ENCODE data around the gene KRTAP1-5.
"Not testable (repeated sequence)": the region's sequence is repeated elsewhere in the genome, so short reads cannot be mapped to it uniquely, and the experiment has no call there.

Gene KRTAP1-5

DNA sequence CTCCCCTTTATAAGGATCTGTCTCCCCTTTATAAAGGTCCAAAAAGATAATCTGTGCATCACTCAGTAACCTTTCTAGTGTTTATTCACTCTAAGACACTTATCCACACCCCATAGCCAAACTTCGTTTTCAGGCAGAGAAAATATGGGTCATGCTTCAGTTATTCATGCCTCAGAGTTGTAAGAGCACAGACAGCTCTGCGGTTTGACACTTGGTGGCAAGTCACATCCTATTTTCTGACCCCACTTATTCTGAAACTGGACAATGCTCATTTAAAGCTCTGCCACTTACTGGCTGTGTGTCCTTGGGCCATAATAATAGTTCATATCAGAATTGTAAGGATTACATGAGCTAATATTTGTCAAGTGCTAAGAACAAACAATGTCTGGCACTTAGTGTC lies 22.1 kb upstream of the KRTAP1-5 start:
- DNase-seq (ENCODE audit: extremely low read depth in 1 of 2, low read depth in 1 of 2) = no peak

DNA sequence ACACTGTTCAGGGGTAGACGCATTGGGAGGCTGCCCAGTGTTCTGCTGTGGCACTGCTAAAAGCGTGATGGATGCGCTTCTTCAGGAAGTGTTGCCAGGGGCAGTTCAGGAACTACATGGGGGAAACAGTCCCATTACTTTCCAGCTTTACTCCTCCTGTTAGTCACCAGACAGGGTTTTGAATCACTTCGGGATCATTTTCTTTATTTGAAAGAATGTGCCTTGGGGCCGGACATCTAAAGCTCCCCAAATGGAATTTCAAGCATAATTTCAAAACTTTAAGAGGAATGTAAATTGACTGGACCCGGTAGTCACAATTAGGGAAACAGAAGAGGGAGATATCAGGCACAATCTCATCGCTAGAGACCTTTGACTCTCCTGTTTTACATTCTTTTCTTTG lies 21.4 kb upstream of the KRTAP1-5 start:
- no peak for DNase-seq (ENCODE audit: extremely low read depth in 1 of 2, low read depth in 1 of 2)

DNA sequence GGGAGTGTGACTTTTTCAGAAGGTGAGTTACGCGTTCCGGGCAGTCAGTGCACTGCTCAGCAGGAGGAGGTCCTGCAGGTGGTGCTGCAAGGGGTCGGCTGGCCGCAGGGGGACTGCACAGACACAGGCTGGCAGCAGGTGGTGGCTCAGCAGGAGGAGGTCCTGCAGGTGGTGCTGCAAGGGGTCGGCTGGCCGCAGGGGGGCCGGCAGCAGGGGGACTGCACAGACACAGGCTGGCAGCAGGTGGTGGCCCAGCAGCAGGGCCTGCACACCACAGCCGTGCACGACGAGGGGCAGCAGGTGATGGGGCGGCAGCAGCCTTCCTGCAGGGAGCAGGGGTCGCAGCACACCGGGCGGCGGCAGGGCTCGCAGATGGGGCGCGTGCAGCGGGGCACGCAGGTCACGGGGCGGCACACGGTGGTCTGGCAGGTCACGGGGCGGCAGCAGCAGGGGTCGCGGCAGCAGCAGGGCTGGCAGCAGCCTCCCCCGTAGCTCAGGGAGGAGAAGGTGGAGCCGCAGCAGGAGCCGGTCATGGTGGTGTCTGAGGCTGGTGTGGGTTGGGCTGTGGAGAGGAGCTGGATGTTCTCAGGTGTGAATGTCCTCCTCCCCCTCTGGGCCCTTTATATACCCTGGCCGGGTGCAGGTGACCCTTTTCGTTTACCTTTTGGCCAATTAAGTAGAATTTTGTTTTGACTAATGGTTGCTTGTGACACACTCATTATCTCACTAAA lies 19.9 kb upstream of the KRTAP1-5 start, which contains the start of gene KRTAP2-1:
KRTAP2-1 (minus strand) TSS at position 582 of the 731 bp plus-strand sequence; CDS start at position 533, 49 bp downstream.
- not testable (repeated sequence) for DNase-seq (ENCODE audit: extremely low read depth in 1 of 2, low read depth in 1 of 2)

DNA sequence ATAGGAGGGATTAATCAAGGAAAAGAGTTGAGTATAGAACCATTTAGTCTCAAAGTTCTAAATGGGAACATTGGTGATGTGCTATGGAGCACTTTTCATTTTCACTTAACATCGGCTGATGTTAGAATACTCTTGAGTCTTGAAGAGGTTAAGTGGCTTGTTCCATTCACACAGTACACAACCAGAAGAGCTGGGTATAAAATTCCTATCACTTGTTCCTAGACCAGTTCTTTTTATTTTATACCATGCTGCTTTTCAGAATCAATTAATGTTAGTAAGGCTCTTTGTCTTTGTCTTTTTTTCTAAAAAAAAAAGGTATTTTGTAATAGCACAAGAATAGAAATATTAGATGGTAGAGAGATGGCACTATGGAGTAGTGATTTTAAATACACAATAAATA lies 15.9 kb upstream of the KRTAP1-5 start:
- no peak for DNase-seq (ENCODE audit: extremely low read depth in 1 of 2, low read depth in 1 of 2)

DNA sequence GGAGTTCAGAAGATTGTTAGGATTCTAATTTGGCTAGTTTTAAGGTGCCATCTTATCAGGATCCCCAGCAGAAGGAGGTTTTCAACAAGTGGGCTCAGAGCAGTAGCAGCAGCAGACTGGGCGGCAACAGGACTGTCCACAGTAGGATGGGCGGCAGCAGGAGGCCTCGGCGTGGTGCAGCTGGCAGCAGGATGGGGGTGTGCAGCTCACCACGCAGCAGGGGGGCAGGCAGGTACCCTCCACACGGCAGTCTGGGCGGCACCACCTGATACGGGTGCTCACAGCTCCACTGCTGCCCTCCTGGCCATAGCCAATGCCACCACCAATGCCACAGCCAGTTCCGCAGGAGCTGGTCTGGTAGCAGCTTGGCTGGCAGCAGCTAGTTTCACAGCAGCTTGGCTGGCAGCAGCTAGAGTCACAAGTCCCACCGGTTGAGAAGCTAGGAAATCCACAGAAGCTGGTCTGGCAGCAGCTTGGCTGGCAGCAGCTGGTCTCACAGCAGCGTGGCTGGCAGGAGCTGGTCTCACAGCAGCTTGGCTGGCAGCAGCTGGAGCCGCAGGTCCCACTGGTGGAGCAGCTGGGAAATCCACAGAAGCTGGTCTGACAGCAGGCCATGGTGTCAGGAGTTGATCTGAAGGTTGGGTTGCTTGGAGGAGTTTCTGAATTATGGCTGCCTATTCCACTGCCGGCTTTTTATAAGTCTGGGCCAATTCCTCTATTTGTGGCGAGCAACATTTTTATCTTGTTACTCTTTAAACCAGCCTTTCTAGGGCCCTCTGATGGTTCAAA lies 14.0 kb upstream of the KRTAP1-5 start, which contains the start of gene KRTAP1-1:
KRTAP1-1 (minus strand) TSS at position 668 of the 789 bp plus-strand sequence; CDS start at position 615, 53 bp downstream.
- DNase-seq (ENCODE audit: extremely low read depth in 1 of 2, low read depth in 1 of 2) = not testable (repeated sequence)

DNA sequence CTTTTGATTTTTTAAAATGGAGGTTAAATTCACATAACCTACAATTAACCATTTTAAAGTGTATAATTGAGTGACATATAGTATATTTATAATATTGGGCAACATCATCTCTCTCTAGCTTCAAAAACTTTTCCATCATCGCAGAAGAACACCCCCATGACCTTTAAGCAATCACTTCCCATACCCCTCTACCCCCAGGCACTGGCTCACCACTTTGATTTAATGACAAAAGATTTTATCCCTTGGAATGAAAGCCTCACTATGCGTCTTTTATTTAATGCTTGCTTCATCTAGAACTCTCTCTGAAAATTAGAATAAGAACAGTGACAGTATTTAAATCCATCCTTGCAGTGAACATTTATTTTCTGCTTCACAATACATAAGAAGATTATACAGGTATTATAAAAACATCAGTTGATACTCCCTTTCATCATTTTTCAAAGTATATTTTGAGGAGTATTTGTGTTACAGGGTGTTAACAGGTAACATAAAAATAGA lies 10.9 kb upstream of the KRTAP1-5 start:
- no peak for DNase-seq (ENCODE audit: extremely low read depth in 1 of 2, low read depth in 1 of 2)

DNA sequence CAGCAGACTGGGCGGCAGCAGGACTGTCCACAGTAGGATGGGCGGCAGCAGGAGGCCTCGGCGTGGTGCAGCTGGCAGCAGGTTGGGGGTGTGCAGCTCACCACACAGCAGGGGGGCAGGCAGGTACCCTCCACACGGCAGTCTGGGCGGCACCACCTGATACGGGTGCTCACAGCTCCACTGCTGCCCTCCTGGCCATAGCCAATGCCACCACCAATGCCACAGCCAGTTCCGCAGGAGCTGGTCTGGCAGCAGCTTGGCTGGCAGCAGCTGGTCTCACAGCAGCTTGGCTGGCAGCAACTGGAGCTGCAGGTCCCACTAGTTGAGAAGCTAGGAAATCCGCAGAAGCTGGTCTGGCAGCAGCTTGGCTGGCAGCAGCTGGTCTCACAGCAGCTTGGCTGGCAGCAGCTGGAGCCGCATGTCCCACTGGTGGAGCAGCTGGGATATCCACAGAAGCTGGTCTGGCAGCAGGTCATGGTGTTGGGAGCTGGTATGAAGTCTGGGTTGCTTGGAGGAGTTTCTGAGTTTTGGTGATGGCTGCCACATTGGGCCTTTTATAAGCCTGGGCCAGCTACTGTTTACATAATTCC lies 7.4 kb upstream of the KRTAP1-5 start, which contains the start of gene KRTAP1-3:
KRTAP1-3 (minus strand) TSS at position 529 of the 590 bp plus-strand sequence; CDS start at position 476, 53 bp downstream.
- DNase-seq (ENCODE audit: extremely low read depth in 1 of 2, low read depth in 1 of 2) = not testable (repeated sequence)

DNA sequence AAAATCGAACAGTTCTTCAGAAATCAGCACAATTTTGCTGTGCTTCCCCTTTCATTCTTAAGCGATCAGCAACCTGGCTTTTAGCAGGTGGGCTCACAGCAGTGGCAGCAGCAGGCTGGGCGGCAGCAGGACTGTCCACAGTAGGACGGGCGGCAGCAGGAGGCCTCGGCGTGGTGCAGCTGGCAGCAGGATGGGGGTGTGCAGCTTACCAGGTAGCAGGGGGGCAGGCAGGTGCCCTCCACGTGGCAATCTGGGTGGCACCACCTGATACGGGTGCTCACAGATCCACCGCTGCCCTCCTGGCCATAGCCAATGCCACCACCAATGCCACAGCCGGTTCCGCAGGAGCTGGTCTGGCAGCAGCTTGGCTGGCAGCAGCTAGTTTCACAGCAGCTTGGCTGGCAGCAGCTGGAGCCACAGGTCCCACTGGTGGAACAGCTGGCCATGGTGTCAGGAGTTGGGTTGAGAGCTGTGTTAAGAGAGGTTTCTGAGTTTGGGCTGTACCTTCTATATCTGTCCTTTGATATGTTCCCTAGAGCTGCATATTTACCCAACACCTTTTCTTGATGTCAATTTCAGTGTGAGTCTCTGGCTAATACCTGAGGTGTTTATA lies 2.7 kb upstream of the KRTAP1-5 start, which contains the start of gene KRTAP1-4:
KRTAP1-4 (minus strand) TSS at position 563 of the 613 bp plus-strand sequence; CDS start at position 446, 117 bp downstream.
- DNase-seq (ENCODE audit: extremely low read depth in 1 of 2, low read depth in 1 of 2) = no peak

DNA sequence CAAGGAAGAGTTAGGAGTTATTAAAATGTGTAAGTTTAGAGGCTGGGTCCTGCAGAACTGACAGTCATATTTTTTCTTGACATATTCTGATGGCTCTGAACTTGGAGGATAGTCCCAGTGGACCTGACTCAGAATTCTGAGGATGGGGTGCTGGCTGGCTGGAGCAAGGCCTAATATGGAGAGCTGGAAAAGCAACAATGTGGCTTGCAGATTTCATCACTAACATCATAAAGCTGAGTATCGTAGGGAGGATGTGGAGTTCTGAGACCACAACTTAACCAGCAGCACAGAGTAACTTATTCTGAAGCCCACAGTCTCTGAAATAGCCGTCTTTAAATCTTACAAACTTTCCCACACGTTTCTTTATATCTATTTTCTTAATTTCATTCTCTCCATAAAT lies 2.3 kb downstream of the KRTAP1-5 start:
- DNase-seq (ENCODE audit: extremely low read depth in 1 of 2, low read depth in 1 of 2) = no peak

DNA sequence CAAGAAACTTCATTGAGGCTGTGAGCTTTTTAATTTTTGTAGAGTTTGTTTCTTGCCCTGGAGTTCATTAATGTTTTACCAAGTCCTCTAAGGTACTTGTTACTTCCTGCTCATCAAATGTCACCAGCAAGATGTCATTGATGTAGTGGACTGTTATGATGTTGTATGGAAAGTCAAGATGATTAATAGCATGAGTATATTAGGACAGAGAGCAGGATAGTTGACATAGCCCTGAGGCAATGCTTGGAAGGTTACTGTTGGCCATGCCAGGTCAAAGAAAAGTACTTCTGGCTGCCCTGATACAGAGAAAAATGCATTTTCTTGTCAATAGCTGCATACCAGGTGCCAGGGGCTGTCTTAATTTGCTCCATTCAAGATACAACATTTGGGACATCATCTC lies 6.7 kb downstream of the KRTAP1-5 start:
- no peak for DNase-seq (ENCODE audit: extremely low read depth in 1 of 2, low read depth in 1 of 2)

DNA sequence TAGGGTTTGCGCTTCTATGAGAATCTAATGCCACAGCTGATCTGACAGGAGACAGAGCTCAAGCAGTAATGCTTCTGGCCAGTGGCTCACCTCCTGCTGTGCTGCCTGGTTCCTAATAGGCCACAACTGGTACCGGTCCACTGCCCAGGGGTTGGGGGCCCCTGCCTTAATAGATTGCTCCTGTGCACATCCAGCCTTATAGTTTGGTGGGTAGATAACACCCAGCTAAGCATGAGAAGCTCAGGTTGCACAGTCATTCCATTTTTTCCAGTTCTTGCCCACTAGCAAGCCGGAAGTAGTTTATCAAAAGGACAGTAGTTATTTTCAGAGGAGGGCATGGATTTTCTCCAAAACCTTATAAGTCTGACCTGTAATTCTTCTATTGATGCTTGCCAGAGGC lies 7.6 kb downstream of the KRTAP1-5 start:
- DNase-seq (ENCODE audit: extremely low read depth in 1 of 2, low read depth in 1 of 2) = no peak

DNA sequence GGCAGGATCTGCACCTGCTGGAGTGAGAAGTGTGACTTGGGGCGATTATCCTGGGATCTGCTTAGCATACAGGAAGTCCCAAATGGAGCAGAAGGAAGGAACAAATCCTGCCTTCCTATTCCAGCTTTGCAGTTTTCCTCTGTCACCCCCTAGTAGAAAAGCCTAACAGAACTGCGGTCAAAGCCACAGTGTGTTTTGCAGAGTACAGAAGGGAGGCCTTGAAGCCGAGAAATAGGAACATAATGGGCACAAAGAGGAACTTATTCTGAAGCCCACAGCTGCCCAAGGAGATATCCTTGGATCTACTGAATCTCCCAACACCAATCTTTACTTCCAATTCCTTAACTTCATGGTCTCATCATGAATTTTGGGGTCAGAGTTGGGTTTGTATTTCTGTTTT lies 8.5 kb downstream of the KRTAP1-5 start:
- DNase-seq (ENCODE audit: extremely low read depth in 1 of 2, low read depth in 1 of 2) = no peak

DNA sequence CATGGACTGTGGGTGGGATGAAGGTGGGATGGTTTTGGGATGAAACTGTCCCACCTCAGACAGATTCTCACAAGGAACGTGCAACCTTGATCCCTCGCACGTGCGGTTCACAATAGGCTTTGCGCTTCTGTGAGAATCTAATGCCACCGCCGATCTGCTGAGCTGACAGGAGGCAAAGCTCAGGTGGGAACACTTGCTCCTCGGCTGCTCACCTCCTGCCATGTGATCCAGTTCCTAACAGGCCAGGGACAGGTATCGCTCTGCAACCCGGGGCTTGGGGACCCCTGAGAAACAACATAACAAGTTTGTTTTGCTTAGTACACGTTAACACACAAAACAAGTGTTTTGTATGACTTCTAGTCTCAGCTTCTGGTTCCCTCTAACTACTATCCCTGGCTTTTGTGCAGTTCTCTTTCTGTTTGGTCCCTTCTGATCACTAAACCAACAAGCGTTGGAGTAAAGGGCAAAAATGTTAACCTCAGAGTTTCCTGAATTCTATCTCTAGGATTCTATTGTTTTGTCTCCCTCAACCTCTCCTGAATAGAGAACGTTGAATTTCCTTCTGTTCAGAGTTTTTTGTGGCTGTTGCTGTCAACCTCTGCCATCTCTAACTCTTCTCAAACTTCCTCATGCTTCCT lies 10.3 kb downstream of the KRTAP1-5 start:
- DNase-seq (ENCODE audit: extremely low read depth in 1 of 2, low read depth in 1 of 2) = no peak

DNA sequence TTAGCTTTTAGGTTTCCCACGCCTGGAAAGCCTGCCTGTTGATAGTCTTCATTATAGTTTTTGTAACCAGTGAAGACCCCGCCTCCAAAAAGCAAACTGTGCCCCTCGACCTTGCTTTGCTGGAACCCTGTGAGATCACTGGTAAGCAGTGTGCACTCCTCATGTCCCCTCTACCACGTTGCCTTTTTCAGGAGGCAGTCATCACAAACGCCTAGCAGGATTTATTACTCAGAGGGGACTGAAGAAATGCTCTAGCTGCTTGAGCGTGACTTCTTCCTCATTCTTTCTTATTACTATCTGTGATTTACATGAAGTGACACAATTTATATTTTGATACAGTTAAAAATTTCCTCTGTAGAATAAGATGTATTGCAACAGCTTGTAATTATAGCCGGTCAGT lies 11.6 kb downstream of the KRTAP1-5 start:
- DNase-seq (ENCODE audit: extremely low read depth in 1 of 2, low read depth in 1 of 2) = no peak

DNA sequence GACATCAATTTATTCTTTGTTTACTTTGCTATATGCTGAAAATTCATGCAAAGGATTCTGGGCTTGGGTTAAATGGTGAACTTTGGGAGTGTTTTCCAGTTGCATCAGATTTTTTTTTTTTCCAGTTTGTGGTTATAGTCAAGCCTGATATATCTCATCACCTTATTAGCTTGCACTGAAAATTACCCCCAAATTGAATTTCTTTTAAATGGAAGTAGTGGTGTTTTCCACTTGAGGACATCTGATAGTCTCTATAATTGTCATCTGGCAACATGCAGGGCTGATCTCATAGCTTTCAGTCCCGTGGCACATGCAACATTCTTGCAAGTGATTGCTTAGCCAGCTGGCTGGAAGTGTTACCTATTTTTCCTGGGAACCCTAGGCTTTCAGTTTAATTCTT lies 13.4 kb downstream of the KRTAP1-5 start:
- DNase-seq (ENCODE audit: extremely low read depth in 1 of 2, low read depth in 1 of 2) = no peak

DNA sequence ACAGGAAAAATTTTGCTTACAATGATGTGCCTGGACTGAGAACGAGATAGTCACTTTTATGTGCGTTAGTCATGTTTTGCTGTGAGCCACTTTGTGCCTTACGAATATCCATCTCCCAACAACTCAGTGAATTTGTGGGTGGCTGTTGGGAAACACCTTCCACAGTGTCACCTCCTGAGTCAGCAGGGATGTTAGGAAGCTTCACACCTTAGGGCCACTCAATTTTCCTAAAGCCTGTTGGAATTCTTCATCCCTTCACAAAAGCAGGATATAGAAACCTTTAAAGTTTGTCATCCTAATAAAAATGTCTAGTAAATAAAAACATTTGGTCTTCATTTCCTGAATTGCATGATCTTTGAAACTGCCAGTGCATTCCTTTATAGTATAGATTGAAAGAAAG lies 13.8 kb downstream of the KRTAP1-5 start:
- DNase-seq (ENCODE audit: extremely low read depth in 1 of 2, low read depth in 1 of 2) = no peak

DNA sequence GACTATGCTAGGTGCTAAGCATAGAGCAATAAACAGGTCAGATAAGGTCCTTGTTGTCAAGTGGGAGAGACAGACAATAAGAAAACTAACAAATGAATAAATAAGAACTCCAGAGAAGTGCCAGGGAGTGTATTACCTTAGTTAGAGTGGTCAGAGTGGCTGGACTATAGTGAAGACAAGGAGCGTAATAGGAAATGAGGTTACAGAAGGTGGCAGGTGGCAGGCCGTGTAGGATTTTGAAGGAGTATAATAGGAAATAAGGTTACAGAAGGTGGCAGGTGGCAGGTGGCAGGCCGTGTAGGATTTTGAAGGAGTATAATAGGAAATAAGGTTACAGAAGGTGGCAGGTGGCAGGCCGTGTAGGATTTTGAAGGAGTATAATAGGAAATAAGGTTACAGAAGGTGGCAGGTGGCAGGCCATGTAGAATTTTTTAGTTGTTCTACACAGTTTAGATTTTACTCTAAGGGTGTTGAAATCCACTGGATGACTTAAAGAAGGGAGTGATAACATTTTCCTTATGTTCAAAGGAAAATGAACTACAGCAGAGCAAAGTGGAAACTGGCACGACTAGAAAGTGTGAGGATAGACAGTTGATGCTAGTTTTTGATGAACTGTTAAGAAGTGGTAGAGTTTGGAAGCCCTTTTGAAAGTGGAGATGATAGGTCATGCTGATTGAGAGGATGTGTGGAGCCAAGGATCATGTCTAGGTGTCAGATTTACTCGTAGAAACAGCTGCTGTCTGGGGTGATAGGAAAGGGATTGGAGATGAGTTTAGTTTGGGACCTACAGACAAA lies 14.5 kb downstream of the KRTAP1-5 start:
- DNase-seq (ENCODE audit: extremely low read depth in 1 of 2, low read depth in 1 of 2) = no peak

DNA sequence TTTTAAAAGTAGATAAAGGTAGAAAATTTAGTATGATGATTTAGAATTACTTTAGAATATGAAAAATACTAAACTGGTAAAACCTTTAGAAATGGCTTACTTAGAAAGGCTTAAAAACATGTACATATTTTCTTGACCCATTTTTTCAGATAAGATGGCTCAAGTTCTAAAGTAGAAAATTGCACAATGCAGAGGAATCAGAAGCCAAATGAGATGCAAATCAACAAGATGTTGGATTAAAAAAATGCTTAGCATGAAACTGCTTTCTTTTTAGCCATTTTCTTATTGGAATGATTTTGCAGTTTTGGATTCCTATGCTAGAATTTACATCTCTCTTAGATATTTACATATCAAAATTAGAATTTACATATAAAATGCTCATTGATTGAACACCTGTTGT lies 16.6 kb downstream of the KRTAP1-5 start:
- no peak for DNase-seq (ENCODE audit: extremely low read depth in 1 of 2, low read depth in 1 of 2)

DNA sequence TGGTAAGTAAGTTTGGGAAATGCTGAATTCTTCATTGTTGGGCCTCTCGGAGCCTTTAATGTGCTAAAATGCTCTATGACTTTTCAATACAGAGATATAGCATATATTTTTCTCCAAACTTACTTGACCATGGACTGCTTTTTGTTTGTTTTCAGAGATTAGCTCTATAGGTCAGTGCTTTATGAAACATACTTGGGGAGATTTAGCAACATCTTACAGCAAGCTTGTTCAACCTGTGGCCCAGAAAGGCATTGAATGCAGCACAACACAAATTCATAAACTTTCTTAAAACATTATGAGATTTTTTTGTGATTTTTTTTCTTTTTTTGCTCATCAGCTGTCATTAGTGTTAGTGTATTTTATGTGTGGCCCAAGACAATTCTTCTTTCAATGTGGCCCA lies 17.1 kb downstream of the KRTAP1-5 start:
- no peak for DNase-seq (ENCODE audit: extremely low read depth in 1 of 2, low read depth in 1 of 2)

Measured in activated CD8-positive, alpha-beta memory T cell treated with anti-CD3 and anti-CD28 coated beads for 1 hour (primary cell).